MCF 10A (cell line): ENCODE measurements around the gene TDRD12. TPM values are rescaled to one million over a fixed set of nuclear protein-coding genes. Genes with fewer than 3 reads are reported as not detected.

Experiments used
- BruUV-seq: library from RNA; stranded (reverse); fragments of 400-500 nt; replicated peaks from 2 replicates; lab custom pipeline; 2021; lab: Mats Ljungman, UMichigan
- CTCF ChIA-PET: fragments of 300-600 bp; sonication (Branson Sonifier 250); formaldehyde crosslinking; extraction: SDS; loops from one replicate; lab custom pipeline; 2021; ENCODE audit warnings: antibody characterized with exemption, inconsistent platforms; lab: Yijun Ruan, JAX
- POLR2A ChIA-PET: fragments of 300-600, 350-650 bp; sonication (Branson Sonifier 250); formaldehyde crosslinking; extraction: SDS; loops from one replicate; lab custom pipeline; 2020; ENCODE audit warnings: antibody characterized with exemption, inconsistent platforms; lab: Yijun Ruan, JAX
- DNase-seq: peaks from one replicate; pipeline ENCODE4 v3.0.0-alpha.2; 2018; ENCODE audit not compliant: unreplicated experiment
- H3K27ac Mint-ChIP-seq: one replicate; pipeline ENCODE4 v1.8.0; 2022; ENCODE audit warnings: mild to moderate bottlenecking, low read depth, mixed read lengths; ENCODE audit not compliant: unreplicated experiment
- H3K27me3 Mint-ChIP-seq: one replicate; pipeline ENCODE4 v1.8.0; 2022; ENCODE audit warnings: mixed read lengths; ENCODE audit not compliant: insufficient read depth, unreplicated experiment
- H3K36me3 Mint-ChIP-seq: one replicate; pipeline ENCODE4 v1.8.0; 2022; ENCODE audit warnings: mild to moderate bottlenecking, moderate library complexity, mixed read lengths; ENCODE audit not compliant: insufficient read depth, unreplicated experiment
- H3K4me1 Mint-ChIP-seq: one replicate; pipeline ENCODE4 v1.8.0; 2022; ENCODE audit warnings: mixed read lengths; ENCODE audit not compliant: insufficient read depth, unreplicated experiment
- H3K4me3 Mint-ChIP-seq: one replicate; pipeline ENCODE4 v1.8.0; 2022; ENCODE audit warnings: mild to moderate bottlenecking, moderate library complexity, mixed read lengths; ENCODE audit not compliant: unreplicated experiment
- H3K9me3 Mint-ChIP-seq: one replicate; pipeline ENCODE4 v1.8.0; 2022; ENCODE audit warnings: mixed read lengths; ENCODE audit not compliant: unreplicated experiment
- intact Hi-C: fragments of 100-400 bp; cut with micrococcal nuclease; formaldehyde crosslinking; loops from 2 replicates; pipeline ENCODE4 v1.14.1; 2022
- total RNA-seq: library from RNA; stranded (reverse); gene quantifications from 2 replicates; pipeline ENCODE4 v1.2.3, GENCODE V29; 2022
- TF ChIP-seq, protein P1 (sequence below): fragments of 200-600 bp; IDR thresholded peaks from one replicate; pipeline ENCODE4 v1.8.0; 2022; ENCODE audit warnings: antibody characterized with exemption, mild to moderate bottlenecking; ENCODE audit not compliant: unreplicated experiment

Gene TDRD12
- total RNA-seq, 1 experiment from 2014 or later, result 0.14 TPM

DNA sequence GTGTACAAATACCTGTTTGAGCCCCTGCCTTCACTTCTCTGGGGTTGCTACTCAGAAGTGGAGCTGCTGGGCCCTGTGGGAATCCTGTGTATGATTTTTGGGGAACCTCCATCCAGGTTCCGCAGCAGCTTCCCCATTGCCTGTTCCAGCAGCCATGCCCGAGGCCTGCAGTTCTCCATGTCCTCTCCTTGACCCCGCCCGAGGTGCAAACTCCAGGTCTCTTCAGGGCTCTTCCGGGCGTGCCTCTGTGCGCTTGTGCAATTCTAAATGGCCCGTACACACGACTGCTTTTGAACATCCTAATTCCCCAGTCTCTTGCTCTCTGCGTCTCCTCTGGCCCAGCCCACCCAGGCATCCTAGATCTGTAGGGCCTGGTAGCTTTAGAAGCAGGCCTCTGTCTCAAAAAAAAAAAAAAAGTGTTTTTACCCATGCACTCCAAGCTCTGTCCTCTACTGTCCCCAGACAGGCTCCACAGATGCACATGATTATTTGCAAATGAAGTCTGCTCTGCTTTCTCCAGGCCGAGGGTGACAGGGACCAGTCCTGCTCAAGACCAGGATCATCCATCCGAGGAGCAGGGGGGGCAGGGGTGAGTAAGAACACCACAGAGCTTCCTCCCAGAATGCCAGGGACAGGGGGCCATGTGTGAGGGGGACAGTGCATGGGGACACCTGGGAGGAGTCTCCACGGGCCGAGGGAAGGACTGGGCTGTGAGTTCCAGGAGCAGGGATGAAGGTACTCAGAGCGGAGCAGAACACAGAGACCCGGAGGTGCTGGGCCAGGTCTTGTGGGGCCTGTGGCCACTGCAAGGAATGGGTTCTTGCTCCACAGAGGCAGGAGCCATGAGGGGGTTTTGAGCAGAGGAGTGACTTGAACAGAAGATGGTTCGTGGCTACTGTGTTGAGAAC lies 98.3 kb downstream of the TDRD12 start:
- DNase-seq, result no peak
- ChIA-PET CTCF (no interaction called here), POLR2A (no interaction called here)
- H3K36me3 Mint-ChIP-seq, result no peaks in the 10 kb centered on the region
- no TSS peak for BruUV-seq
- TF ChIP-seq, protein P1, sequence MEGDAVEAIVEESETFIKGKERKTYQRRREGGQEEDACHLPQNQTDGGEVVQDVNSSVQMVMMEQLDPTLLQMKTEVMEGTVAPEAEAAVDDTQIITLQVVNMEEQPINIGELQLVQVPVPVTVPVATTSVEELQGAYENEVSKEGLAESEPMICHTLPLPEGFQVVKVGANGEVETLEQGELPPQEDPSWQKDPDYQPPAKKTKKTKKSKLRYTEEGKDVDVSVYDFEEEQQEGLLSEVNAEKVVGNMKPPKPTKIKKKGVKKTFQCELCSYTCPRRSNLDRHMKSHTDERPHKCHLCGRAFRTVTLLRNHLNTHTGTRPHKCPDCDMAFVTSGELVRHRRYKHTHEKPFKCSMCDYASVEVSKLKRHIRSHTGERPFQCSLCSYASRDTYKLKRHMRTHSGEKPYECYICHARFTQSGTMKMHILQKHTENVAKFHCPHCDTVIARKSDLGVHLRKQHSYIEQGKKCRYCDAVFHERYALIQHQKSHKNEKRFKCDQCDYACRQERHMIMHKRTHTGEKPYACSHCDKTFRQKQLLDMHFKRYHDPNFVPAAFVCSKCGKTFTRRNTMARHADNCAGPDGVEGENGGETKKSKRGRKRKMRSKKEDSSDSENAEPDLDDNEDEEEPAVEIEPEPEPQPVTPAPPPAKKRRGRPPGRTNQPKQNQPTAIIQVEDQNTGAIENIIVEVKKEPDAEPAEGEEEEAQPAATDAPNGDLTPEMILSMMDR, result no peak
- no peaks in the 10 kb centered on the region for H3K9me3 Mint-ChIP-seq
- no peaks in the 10 kb centered on the region for H3K4me1 Mint-ChIP-seq
- no peak overlapping the region for H3K4me3 Mint-ChIP-seq
- H3K27ac Mint-ChIP-seq, result no peak overlapping the region
- peaks cover 9% of the 10 kb centered on the region for H3K27me3 Mint-ChIP-seq
- intact Hi-C loops, result no loop called here

DNA sequence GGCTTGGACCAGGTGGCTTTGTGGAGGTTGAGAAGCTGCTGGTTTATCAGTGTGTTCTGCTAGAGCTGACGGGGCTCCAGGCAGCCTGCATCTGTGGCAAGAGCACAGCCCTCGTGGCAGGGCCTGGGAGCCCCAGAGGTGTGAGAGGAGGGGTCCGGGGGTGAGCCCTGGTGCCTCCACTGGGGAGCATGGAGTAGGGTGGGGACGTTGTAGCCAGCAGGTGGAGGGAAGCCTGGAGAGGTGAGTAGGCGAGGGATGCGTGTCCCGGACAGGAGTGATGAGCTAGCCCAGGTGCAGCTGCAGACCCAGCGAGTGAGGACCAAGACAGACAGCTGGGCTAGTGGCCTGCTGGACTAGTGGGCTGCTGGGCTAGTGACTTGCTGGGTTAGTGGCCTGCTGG lies 99.0 kb downstream of the TDRD12 start:
- Mint-ChIP-seq H3K4me1 (no peaks in the 10 kb centered on the region), H3K27ac (no peak overlapping the region), H3K4me3 (no peak overlapping the region), H3K9me3 (no peaks in the 10 kb centered on the region), H3K36me3 (no peaks in the 10 kb centered on the region), H3K27me3 (peaks cover 9% of the 10 kb centered on the region)
- intact Hi-C loops, result no loop called here
- TF ChIP-seq, protein P1, result no peak
- DNase-seq, result no peak
- ChIA-PET CTCF (interaction anchor here (0.5 kb wide), 1 partner anchor 130 kb away, joined by 7 read pairs; no protein-coding TSS in a partner anchor), POLR2A (interaction anchor here (0.5 kb wide), 1 partner anchor 293 kb away, joined by 4 read pairs; no protein-coding TSS in a partner anchor)
- no TSS peak for BruUV-seq

DNA sequence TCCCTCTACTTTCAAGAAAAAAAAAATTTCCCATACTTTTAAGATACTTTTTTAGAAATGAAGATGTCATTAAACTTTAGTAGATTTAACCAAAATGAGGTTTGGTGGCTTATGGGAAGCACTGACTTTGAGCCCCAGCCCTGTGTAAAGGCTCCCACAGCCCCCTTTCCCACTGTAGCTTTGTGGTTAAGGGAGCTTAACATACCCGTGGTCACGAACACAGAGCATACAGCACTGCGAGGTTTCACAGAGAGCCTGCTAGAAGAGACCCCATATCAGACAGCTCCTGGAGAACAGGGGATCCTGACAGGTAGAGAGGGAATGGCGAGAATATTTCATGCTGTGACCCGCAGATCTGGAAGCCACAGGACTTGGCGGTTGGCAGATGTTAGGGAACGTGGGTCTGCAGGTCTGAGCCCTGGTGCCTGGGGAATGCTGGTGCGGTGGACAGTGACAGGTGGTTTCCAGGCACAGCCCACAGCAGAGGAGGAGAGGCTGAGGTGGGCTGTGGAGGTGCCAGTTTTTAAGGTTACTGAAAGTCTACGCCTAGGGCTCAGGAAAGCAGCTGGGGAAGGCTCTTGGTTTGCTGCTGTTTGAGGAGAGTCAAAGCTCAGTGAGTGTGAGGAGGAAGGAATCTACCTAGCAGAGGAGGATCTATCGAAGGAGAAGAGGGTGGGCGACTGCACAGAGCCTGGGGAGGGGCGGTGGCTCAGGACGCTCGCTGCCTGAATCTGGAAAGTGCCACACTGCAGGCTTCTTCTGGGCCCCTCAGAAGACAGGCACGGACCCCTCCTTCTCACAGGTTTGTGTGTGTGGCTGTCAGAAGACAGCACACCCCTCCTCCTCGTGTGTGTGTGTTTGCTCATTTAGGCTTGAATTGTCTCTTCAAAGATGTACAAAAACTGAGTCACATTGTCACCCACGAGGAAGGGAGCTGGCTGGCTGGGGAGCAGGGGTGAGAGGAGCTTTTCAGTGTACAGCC lies 100.1 kb downstream of the TDRD12 start:
- BruUV-seq, result no TSS peak
- no peak overlapping the region for H3K4me3 Mint-ChIP-seq
- no peak overlapping the region for H3K27ac Mint-ChIP-seq
- H3K4me1 Mint-ChIP-seq, result no peaks in the 10 kb centered on the region
- TF ChIP-seq, protein P1, result no peak
- no peaks in the 10 kb centered on the region for H3K9me3 Mint-ChIP-seq
- intact Hi-C loops, result no loop called here
- H3K27me3 Mint-ChIP-seq, result peaks cover 11% of the 10 kb centered on the region
- POLR2A ChIA-PET, result interaction anchor here (1.0 kb wide), 1 partner anchor 128 kb away, joined by 3 read pairs; the partner anchor contains the start of gene NUDT19
- no peak for DNase-seq
- no peaks in the 10 kb centered on the region for H3K36me3 Mint-ChIP-seq
- CTCF ChIA-PET, result interaction anchor here (0.6 to 0.8 kb wide), 3 partner anchors 9 to 455 kb away, joined by 3 read pairs; no protein-coding TSS in a partner anchor
